GF-D8 (cell line): ENCODE measurements around the gene PUS1.
A peak's percentile ranks its signal among the peaks of the same experiment; 100 is the strongest.
"Not testable (repeated sequence)": the region's sequence is repeated elsewhere in the genome, so short reads cannot be mapped to it uniquely, and the experiment has no call there.

Experiments
- DNase-seq: peaks from one replicate; lab custom pipeline; 2025; lab: John Stamatoyannopoulos, UW

PUS1 gene

GRCh38 chr12:131938082-131938481, 9.0 kb downstream of the PUS1 start:
- no peak for DNase-seq

- no peak for DNase-seq
Observed at GRCh38 chr12:131939007-131939406, 9.9 kb downstream of the PUS1 start.

- no peak for DNase-seq
Observed at GRCh38 chr12:131940141-131940547, 11.1 kb downstream of the PUS1 start.

GRCh38 chr12:131941116-131941986, 12.3 kb downstream of the PUS1 start:
- no peak for DNase-seq

GRCh38 chr12:131941987-131942341, 12.9 kb downstream of the PUS1 start:
- DNase-seq, result no peak

- DNase-seq, result no peak
Observed at GRCh38 chr12:131942671-131943070, 13.6 kb downstream of the PUS1 start.

- DNase-seq, result no peak
Observed at GRCh38 chr12:131943389-131943788, 14.3 kb downstream of the PUS1 start.

GRCh38 chr12:131943876-131944275, 14.8 kb downstream of the PUS1 start:
- no peak for DNase-seq

- DNase-seq, result no peak
Observed at GRCh38 chr12:131944601-131945251, 15.7 kb downstream of the PUS1 start.

- DNase-seq, result no peak
Observed at GRCh38 chr12:131946757-131947156, 17.7 kb downstream of the PUS1 start.

GRCh38 chr12:131947482-131948027, 18.5 kb downstream of the PUS1 start:
- DNase-seq, result no peak

GRCh38 chr12:131948166-131948712, 19.2 kb downstream of the PUS1 start:
- DNase-seq, result no peak

GRCh38 chr12:131948713-131949430, 19.8 kb downstream of the PUS1 start:
- not testable (repeated sequence) for DNase-seq

GRCh38 chr12:131949431-131950181, 20.5 kb downstream of the PUS1 start, which contains the start of gene EP400:
EP400 (plus strand) TSS chr12:131949942; CDS start chr12:131960620, 10,678 bp downstream.
- peak; percentile 67 for DNase-seq

- no peak for DNase-seq
Observed at GRCh38 chr12:131950182-131950913, 21.3 kb downstream of the PUS1 start.

- not testable (repeated sequence) for DNase-seq
Observed at GRCh38 chr12:131953810-131954209, 24.7 kb downstream of the PUS1 start.

- not testable (repeated sequence) for DNase-seq
Observed at GRCh38 chr12:131954460-131954859, 25.4 kb downstream of the PUS1 start.

GRCh38 chr12:131959116-131959515, 30.0 kb downstream of the PUS1 start:
- DNase-seq, result no peak

GRCh38 chr12:131959641-131960589, 30.8 kb downstream of the PUS1 start:
- DNase-seq, result no peak
